GM12878 (cell line): ENCODE results near the gene SLX4IP. TPM values are rescaled to one million over a fixed set of nuclear protein-coding genes. Genes with fewer than 3 reads are reported as not detected.

Experiments
- ATAC-seq: fragments of 200-7000 bp; cut with Tn5 transposase; 3 replicates; pipeline ENCODE4 v1.9.1; 2020; ENCODE audit warnings: mild to moderate bottlenecking, moderate library complexity
- BruUV-seq: library from RNA; stranded (reverse); fragments of 400-500 nt; replicated peaks from 2 replicates; lab custom pipeline; 2021; lab: Mats Ljungman, UMichigan
- CTCF ChIA-PET: fragments of 300-600 bp; sonication (Branson Sonifier 250); formaldehyde crosslinking; extraction: SDS; loops from one replicate; lab custom pipeline; 2021; ENCODE audit warnings: inconsistent platforms; lab: Yijun Ruan, JAX
- POLR2A ChIA-PET: fragments of 350-600 bp; formaldehyde crosslinking; extraction: SDS; loops from one replicate; lab custom pipeline; 2021; ENCODE audit warnings: inconsistent platforms; lab: Charles Lee
- RAD21 ChIA-PET: fragments of 300-600 bp; sonication (Branson Sonifier 250); formaldehyde crosslinking; loops from one replicate; lab custom pipeline; 2023; ENCODE audit warnings: antibody characterized with exemption; ENCODE audit not compliant: unreplicated experiment; lab: Charles Lee
- SMC1A ChIA-PET: fragments of 300-600 bp; sonication (Branson Sonifier 250); formaldehyde crosslinking; loops from one replicate; lab custom pipeline; 2023; ENCODE audit not compliant: unreplicated experiment, uncharacterized antibody; lab: Charles Lee
- DNase-seq: peaks from one replicate; pipeline ENCODE4 v3.0.0-alpha.2; 2011; ENCODE audit warnings: low read depth, low spot score
- FAIRE-seq: peaks from 3 replicates; lab custom pipeline; 2011; peaks lifted over from hg19 to GRCh38; lab: Jason Lieb, UNC
- H2AFZ ChIP-seq: 2 replicates; pipeline ENCODE4 v1.6.0; 2011; ENCODE audit warnings: low read depth, low read length, control low read depth; ENCODE audit not compliant: control insufficient read depth
- H3K27ac ChIP-seq: 2 replicates; pipeline ENCODE4 v1.5.1; 2011; ENCODE audit warnings: control low read depth; ENCODE audit not compliant: control insufficient read depth, insufficient read depth
- H3K27me3 ChIP-seq, 2 experiments: replicated peaks in 1 of 2; 2 replicates each; pipeline versions ENCODE4 v1.6.0 to v1.6.1; 2011; ENCODE audit warnings: low read length in 1 of 2; ENCODE audit not compliant: control insufficient read depth in 2 of 2, insufficient read depth in 2 of 2
- H3K36me3 ChIP-seq, 2 experiments: 2 replicates each; pipeline ENCODE4 v1.5.1; 2011; ENCODE audit warnings: low read length in 1 of 2; ENCODE audit not compliant: control insufficient read depth in 2 of 2, insufficient read depth in 2 of 2
- H3K4me1 ChIP-seq: 2 replicates; pipeline ENCODE4 v1.6.1; 2011; ENCODE audit warnings: mild to moderate bottlenecking, low read length, moderate library complexity, mixed read lengths; ENCODE audit not compliant: control insufficient read depth, insufficient read depth
- H3K4me2 ChIP-seq: 2 replicates; pipeline ENCODE4 v1.6.0; 2011; ENCODE audit warnings: control low read depth; ENCODE audit not compliant: control insufficient read depth, insufficient read depth
- H3K4me3 ChIP-seq: fragments of 200-600 bp; sonication (generic); 2 replicates; pipeline ENCODE4 v1.5.1; 2016
- H3K79me2 ChIP-seq: 2 replicates; pipeline ENCODE4 v1.6.0; 2011; ENCODE audit warnings: low read length; ENCODE audit not compliant: control insufficient read depth, insufficient read depth
- H3K9ac ChIP-seq: 2 replicates; pipeline ENCODE4 v1.8.0; 2011; ENCODE audit warnings: low read length, control low read depth, mixed read lengths; ENCODE audit not compliant: control insufficient read depth, insufficient read depth
- H3K9me3 ChIP-seq: replicated peaks from 3 replicates; pipeline ENCODE4 v1.5.1; 2011; ENCODE audit warnings: mild to moderate bottlenecking, low read length; ENCODE audit not compliant: control insufficient read depth, insufficient read depth
- H4K20me1 ChIP-seq: 2 replicates; pipeline ENCODE4 v1.6.0; 2011; ENCODE audit not compliant: control insufficient read depth, insufficient read depth
- BACH1 ChIP-seq: fragments of 450-650 bp; IDR thresholded peaks from 2 replicates; pipeline ENCODE4 v1.6.1; 2017; ENCODE audit warnings: mild to moderate bottlenecking, borderline replicate concordance
- CBFB ChIP-seq: IDR thresholded peaks from 2 replicates; pipeline ENCODE4 v1.6.1; 2016; ENCODE audit warnings: antibody characterized with exemption, low read depth
- PML ChIP-seq: IDR thresholded peaks from 2 replicates; pipeline ENCODE4 v1.6.1; 2012; ENCODE audit warnings: low read length, inconsistent platforms
- POLR2AphosphoS2 ChIP-seq: IDR thresholded peaks from 2 replicates; pipeline ENCODE4 v1.6.1; 2011; ENCODE audit warnings: low read depth, mild to moderate bottlenecking, low read length, improper control_type of control experiment, moderate library complexity
- SREBF1 ChIP-seq: IDR thresholded peaks from 2 replicates; pipeline ENCODE4 v1.6.1; 2012; ENCODE audit warnings: mild to moderate bottlenecking, low read length
- TCF7 ChIP-seq: IDR thresholded peaks from 2 replicates; pipeline ENCODE4 v1.6.1; 2014; ENCODE audit warnings: antibody characterized with exemption, borderline replicate concordance
- WRNIP1 ChIP-seq: IDR thresholded peaks from 2 replicates; pipeline ENCODE4 v1.6.1; 2011; ENCODE audit warnings: low read depth, low read length, improper control_type of control experiment, borderline replicate concordance
- ZZZ3 ChIP-seq: IDR thresholded peaks from 2 replicates; pipeline ENCODE4 v1.6.1; 2011; ENCODE audit warnings: low read depth; ENCODE audit not compliant: control insufficient read depth, insufficient read length
- WGBS: methylation state at CpG from one replicate; pipeline ENCODE4 v1.1.6; 2016; ENCODE audit warnings: low lambda C conversion rate; ENCODE audit not compliant: insufficient replicate concordance, insufficient coverage; ENCODE audit errors: missing lambda C conversion rate; 5-methylcytosine and 5-hydroxymethylcytosine counted together
- in situ Hi-C: fragments of 300-500 bp; cut with MboI; formaldehyde crosslinking; loops from 9 replicates; pipeline ENCODE4 v1.14.3; 2018; ENCODE audit warnings: mixed read lengths
- intact Hi-C: fragments of 100-400 bp; cut with micrococcal nuclease; formaldehyde crosslinking; loops from one replicate; pipeline ENCODE4 v1.14.2; 2022; ENCODE audit not compliant: unreplicated experiment
- polyA plus RNA-seq, 11 experiments: library from polyadenylated mRNA; depleted of rRNA in 4 of 11; unstranded in 6 of 11; stranded (reverse) in 5 of 11; fragments of >200 nt; fragmentation: Nextera tagmentation in 4 of 11; fragmentation: Illumina TruSeq in 1 of 11; extraction: Ambion mirVana in 4 of 11; extraction: Trizol in 1 of 11; gene quantifications; 1 replicate in 1 of 11; 2 replicates in 10 of 11; pipeline versions ENCODE4 v1.2.1 to v1.2.3, GENCODE V29; 2011 to 2016; ENCODE audit warnings: inconsistent platforms in 2 of 11, missing spikeins in 2 of 11, low read depth in 1 of 11
- total RNA-seq, 4 experiments: library from RNA; depleted of rRNA in 3 of 4; stranded (reverse); fragments of >200 nt in 3 of 4; fragmentation: Illumina TruSeq in 1 of 4; extraction: Trizol in 1 of 4; gene quantifications; 2 replicates each; pipeline versions ENCODE4 v1.2.1 to v1.2.3, GENCODE V29; 2013 to 2021
- TF ChIP-seq, protein P1 (sequence below): fragments of 450-650 bp; IDR thresholded peaks from 2 replicates; pipeline ENCODE4 v1.6.1; 2018; ENCODE audit warnings: mild to moderate bottlenecking, low read depth, moderate library complexity; ENCODE audit not compliant: partially characterized antibody
- TF ChIP-seq, protein P2 (sequence below): fragments of 450-650 bp; IDR thresholded peaks from 2 replicates; pipeline ENCODE4 v1.6.1; 2018; ENCODE audit warnings: borderline replicate concordance, mild to moderate bottlenecking; ENCODE audit not compliant: partially characterized antibody

SLX4IP gene
- total and polyA plus RNA-seq, 10 of the 15 experiments (the other 5 are each of a cell fraction or from before 2014, with no cell fraction given): 2.2 to 11.0 (median 6.3) TPM

DNA sequence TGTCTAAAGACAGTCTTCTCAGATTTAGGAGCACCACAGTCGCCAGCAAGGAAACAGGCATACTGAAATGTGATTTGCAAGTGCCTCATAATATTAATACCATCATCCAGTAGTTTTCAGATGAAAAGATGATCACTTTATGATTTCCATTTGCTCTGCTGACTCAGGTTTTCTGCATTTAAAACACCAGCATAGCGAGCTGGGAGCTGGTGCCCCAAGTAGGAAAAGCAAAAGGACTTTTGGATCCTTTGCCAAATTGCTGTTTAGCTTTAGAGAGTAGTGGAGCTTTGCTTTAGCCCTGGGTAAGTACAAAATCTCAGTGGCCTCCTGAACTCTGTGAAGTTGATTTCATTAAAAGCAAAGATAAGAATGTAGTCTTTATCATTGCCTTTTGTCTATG lies 160.2 kb downstream of the SLX4IP start:
- RAD21 ChIA-PET: no interaction called here
- POLR2A ChIA-PET: no interaction called here
- Histone ChIP-seq H3K9me3 (no peaks in the 10 kb centered on the region), H3K79me2 (no peaks in the 10 kb centered on the region), H3K9ac (no peak overlapping the region), H3K27me3 (no peaks in the 10 kb centered on the region), H3K36me3 (no peaks in the 10 kb centered on the region), H3K4me1 (peaks cover 7% of the 10 kb centered on the region; the same call in 1 of the 2 replicates), H3K27ac (no peak overlapping the region), H3K4me3 (no peak overlapping the region), H3K4me2 (no peak overlapping the region), H2AFZ (no peak overlapping the region), H4K20me1 (no peaks in the 10 kb centered on the region)
- DNase-seq: no peak
- no peak for ATAC-seq
- in situ Hi-C loops: no loop called here
- no peak for FAIRE-seq
- CTCF ChIA-PET: interaction anchor here (1.6 to 1.7 kb wide), 2 partner anchors 9 to 14 kb away, joined by 5 to 6 read pairs; no protein-coding TSS in a partner anchor
- SMC1A ChIA-PET: interaction anchor here (0.8 to 1.6 kb wide), 3 partner anchors 10 to 38 kb away, joined by 3 to 5 read pairs (median 3); no protein-coding TSS in a partner anchor
- 94% methylated on average over 2 of the region's 2 CpGs for WGBS
- TF ChIP-seq POLR2AphosphoS2: no peak
- TF ChIP-seq PML: no peak
- TF ChIP-seq WRNIP1: no peak
- no peak for TF ChIP-seq SREBF1
- no peak for TF ChIP-seq CBFB
- no peak for TF ChIP-seq ZZZ3
- TF ChIP-seq, protein P1, sequence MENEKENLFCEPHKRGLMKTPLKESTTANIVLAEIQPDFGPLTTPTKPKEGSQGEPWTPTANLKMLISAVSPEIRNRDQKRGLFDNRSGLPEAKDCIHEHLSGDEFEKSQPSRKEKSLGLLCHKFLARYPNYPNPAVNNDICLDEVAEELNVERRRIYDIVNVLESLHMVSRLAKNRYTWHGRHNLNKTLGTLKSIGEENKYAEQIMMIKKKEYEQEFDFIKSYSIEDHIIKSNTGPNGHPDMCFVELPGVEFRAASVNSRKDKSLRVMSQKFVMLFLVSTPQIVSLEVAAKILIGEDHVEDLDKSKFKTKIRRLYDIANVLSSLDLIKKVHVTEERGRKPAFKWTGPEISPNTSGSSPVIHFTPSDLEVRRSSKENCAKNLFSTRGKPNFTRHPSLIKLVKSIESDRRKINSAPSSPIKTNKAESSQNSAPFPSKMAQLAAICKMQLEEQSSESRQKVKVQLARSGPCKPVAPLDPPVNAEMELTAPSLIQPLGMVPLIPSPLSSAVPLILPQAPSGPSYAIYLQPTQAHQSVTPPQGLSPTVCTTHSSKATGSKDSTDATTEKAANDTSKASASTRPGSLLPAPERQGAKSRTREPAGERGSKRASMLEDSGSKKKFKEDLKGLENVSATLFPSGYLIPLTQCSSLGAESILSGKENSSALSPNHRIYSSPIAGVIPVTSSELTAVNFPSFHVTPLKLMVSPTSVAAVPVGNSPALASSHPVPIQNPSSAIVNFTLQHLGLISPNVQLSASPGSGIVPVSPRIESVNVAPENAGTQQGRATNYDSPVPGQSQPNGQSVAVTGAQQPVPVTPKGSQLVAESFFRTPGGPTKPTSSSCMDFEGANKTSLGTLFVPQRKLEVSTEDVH: no peak
- TF ChIP-seq, protein P2, sequence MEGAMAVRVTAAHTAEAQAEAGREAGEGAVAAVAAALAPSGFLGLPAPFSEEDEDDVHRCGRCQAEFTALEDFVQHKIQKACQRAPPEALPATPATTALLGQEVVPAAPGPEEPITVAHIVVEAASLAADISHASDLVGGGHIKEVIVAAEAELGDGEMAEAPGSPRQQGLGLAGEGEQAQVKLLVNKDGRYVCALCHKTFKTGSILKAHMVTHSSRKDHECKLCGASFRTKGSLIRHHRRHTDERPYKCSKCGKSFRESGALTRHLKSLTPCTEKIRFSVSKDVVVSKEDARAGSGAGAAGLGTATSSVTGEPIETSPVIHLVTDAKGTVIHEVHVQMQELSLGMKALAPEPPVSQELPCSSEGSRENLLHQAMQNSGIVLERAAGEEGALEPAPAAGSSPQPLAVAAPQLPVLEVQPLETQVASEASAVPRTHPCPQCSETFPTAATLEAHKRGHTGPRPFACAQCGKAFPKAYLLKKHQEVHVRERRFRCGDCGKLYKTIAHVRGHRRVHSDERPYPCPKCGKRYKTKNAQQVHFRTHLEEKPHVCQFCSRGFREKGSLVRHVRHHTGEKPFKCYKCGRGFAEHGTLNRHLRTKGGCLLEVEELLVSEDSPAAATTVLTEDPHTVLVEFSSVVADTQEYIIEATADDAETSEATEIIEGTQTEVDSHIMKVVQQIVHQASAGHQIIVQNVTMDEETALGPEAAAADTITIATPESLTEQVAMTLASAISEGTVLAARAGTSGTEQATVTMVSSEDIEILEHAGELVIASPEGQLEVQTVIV: no peak
- TF ChIP-seq BACH1: no peak
- no peak for TF ChIP-seq TCF7
- BruUV-seq: no TSS peak
- intact Hi-C loops: no loop called here
